ENCODE results near the gene ZNF385B. TPM values are rescaled to one million over a fixed set of nuclear protein-coding genes. Genes with fewer than 3 reads are reported as not detected.
A peak's percentile ranks its signal among the peaks of the same experiment; 100 is the strongest.

ZNF385B gene
- total RNA-seq, 1 experiment from 2014 or later = not detected

GRCh38 chr2:179447839-179448447 is 413.5 kb downstream of the ZNF385B start:
- Histone ChIP-seq H3K9me3 (ENCODE audit: low read length) (no peaks in the 10 kb centered on the region), H3K4me1 (ENCODE audit: low read length) (no peaks in the 10 kb centered on the region), H2AFZ (ENCODE audit: low read length) (no peak overlapping the region), H3K4me3 (ENCODE audit: low read length) (no peak overlapping the region), H3K9ac (ENCODE audit: low read length) (no peak overlapping the region), H3K36me3 (ENCODE audit: insufficient read depth, low read length) (no peaks in the 10 kb centered on the region), H3K27me3 (ENCODE audit: low read length) (no peaks in the 10 kb centered on the region), H3K4me2 (ENCODE audit: low read depth, low read length, poor library complexity, severe bottlenecking) (no peak overlapping the region), H3K27ac (ENCODE audit: low read length) (no peak overlapping the region), H3K79me2 (ENCODE audit: low read length) (no peaks in the 10 kb centered on the region), H3K9me2 (replicated peaks; ENCODE audit: insufficient read depth, low read length) (no peaks in the 10 kb centered on the region), H4K20me1 (ENCODE audit: insufficient read depth, low read depth, low read length) (no peaks in the 10 kb centered on the region)
- no peak for DNase-seq

DNA sequence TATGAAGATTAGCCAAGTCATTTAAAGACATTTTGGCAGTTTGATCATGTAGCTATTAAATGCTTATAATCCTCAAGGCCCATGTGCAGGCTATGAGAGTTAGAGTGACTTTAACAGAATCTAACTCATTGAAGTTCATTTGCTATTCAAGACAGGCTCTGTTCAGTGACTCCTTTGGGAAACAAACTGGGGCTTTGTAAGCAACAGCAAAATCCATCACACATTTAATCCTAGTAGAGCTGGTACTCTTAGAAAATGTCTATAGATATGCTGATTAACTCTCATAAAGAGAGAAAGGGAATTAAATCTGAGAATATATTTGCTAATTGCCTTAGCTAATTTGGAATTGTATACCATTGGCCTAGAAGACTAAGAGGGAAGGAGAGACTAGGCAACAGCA is 414.0 kb downstream of the ZNF385B start:
- no peak overlapping the region for H3K9ac ChIP-seq (ENCODE audit: low read length)
- no peak for DNase-seq
- H3K9me2 ChIP-seq (replicated peaks; ENCODE audit: insufficient read depth, low read length) = no peaks in the 10 kb centered on the region
- no peaks in the 10 kb centered on the region for H3K4me1 ChIP-seq (ENCODE audit: low read length)
- no peak overlapping the region for H3K27ac ChIP-seq (ENCODE audit: low read length)
- no peak overlapping the region for H3K4me2 ChIP-seq (ENCODE audit: low read depth, low read length, poor library complexity, severe bottlenecking)
- H3K79me2 ChIP-seq (ENCODE audit: low read length) = no peaks in the 10 kb centered on the region
- H3K36me3 ChIP-seq (ENCODE audit: insufficient read depth, low read length) = no peaks in the 10 kb centered on the region
- no peak overlapping the region for H2AFZ ChIP-seq (ENCODE audit: low read length)
- no peak overlapping the region for H3K4me3 ChIP-seq (ENCODE audit: low read length)
- H3K27me3 ChIP-seq (ENCODE audit: low read length) = no peaks in the 10 kb centered on the region
- H4K20me1 ChIP-seq (ENCODE audit: insufficient read depth, low read depth, low read length) = no peaks in the 10 kb centered on the region
- no peaks in the 10 kb centered on the region for H3K9me3 ChIP-seq (ENCODE audit: low read length)

GRCh38 chr2:179446476-179447141 is 414.8 kb downstream of the ZNF385B start:
- Histone ChIP-seq H3K4me3 (ENCODE audit: low read length) (no peak overlapping the region), H3K9me3 (ENCODE audit: low read length) (no peaks in the 10 kb centered on the region), H3K9ac (ENCODE audit: low read length) (no peak overlapping the region), H3K79me2 (ENCODE audit: low read length) (no peaks in the 10 kb centered on the region), H3K36me3 (ENCODE audit: insufficient read depth, low read length) (no peaks in the 10 kb centered on the region), H3K9me2 (replicated peaks; ENCODE audit: insufficient read depth, low read length) (no peaks in the 10 kb centered on the region), H3K4me2 (ENCODE audit: low read depth, low read length, poor library complexity, severe bottlenecking) (no peak overlapping the region), H2AFZ (ENCODE audit: low read length) (no peak overlapping the region), H3K27me3 (ENCODE audit: low read length) (no peaks in the 10 kb centered on the region), H3K27ac (ENCODE audit: low read length) (no peak overlapping the region), H4K20me1 (ENCODE audit: insufficient read depth, low read depth, low read length) (no peaks in the 10 kb centered on the region), H3K4me1 (ENCODE audit: low read length) (no peaks in the 10 kb centered on the region)
- DNase-seq = no peak

- H4K20me1 ChIP-seq (ENCODE audit: insufficient read depth, low read depth, low read length) = no peaks in the 10 kb centered on the region
Observed at GRCh38 chr2:179444056-179444455, 417.4 kb downstream of the ZNF385B start.

GRCh38 chr2:179443180-179443579 is 418.2 kb downstream of the ZNF385B start:
- Histone ChIP-seq H3K9me3 (ENCODE audit: low read length) (no peaks in the 10 kb centered on the region), H3K9me2 (replicated peaks; ENCODE audit: insufficient read depth, low read length) (no peaks in the 10 kb centered on the region), H4K20me1 (ENCODE audit: insufficient read depth, low read depth, low read length) (no peaks in the 10 kb centered on the region), H3K27ac (ENCODE audit: low read length) (no peak overlapping the region), H3K36me3 (ENCODE audit: insufficient read depth, low read length) (no peaks in the 10 kb centered on the region), H3K27me3 (ENCODE audit: low read length) (no peaks in the 10 kb centered on the region), H3K4me3 (ENCODE audit: low read length) (no peak overlapping the region), H3K79me2 (ENCODE audit: low read length) (no peaks in the 10 kb centered on the region), H3K4me1 (ENCODE audit: low read length) (no peaks in the 10 kb centered on the region), H3K4me2 (ENCODE audit: low read depth, low read length, poor library complexity, severe bottlenecking) (no peak overlapping the region), H3K9ac (ENCODE audit: low read length) (no peak overlapping the region), H2AFZ (ENCODE audit: low read length) (no peak overlapping the region)
- DNase-seq = no peak

More at GRCh38 chr2:179444056-179444455, 417.4 kb downstream of the ZNF385B start:
- Histone ChIP-seq H3K9ac (ENCODE audit: low read length) (no peak overlapping the region), H3K9me3 (ENCODE audit: low read length) (no peaks in the 10 kb centered on the region), H3K36me3 (ENCODE audit: insufficient read depth, low read length) (no peaks in the 10 kb centered on the region), H2AFZ (ENCODE audit: low read length) (no peak overlapping the region), H3K9me2 (replicated peaks; ENCODE audit: insufficient read depth, low read length) (no peaks in the 10 kb centered on the region), H3K27ac (ENCODE audit: low read length) (no peak overlapping the region), H3K79me2 (ENCODE audit: low read length) (no peaks in the 10 kb centered on the region), H3K4me2 (ENCODE audit: low read depth, low read length, poor library complexity, severe bottlenecking) (no peak overlapping the region), H3K4me3 (ENCODE audit: low read length) (no peak overlapping the region), H3K27me3 (ENCODE audit: low read length) (no peaks in the 10 kb centered on the region), H3K4me1 (ENCODE audit: low read length) (no peaks in the 10 kb centered on the region)
- no peak for DNase-seq

GRCh38 chr2:179442206-179442605 is 419.2 kb downstream of the ZNF385B start:
- H3K4me3 ChIP-seq (ENCODE audit: low read length) = no peak overlapping the region
- no peaks in the 10 kb centered on the region for H3K9me3 ChIP-seq (ENCODE audit: low read length)
- H3K4me1 ChIP-seq (ENCODE audit: low read length) = no peaks in the 10 kb centered on the region
- no peak for DNase-seq
- H3K9me2 ChIP-seq (replicated peaks; ENCODE audit: insufficient read depth, low read length) = no peaks in the 10 kb centered on the region
- no peaks in the 10 kb centered on the region for H3K27me3 ChIP-seq (ENCODE audit: low read length)
- H3K4me2 ChIP-seq (ENCODE audit: low read depth, low read length, poor library complexity, severe bottlenecking) = no peak overlapping the region
- H3K36me3 ChIP-seq (ENCODE audit: insufficient read depth, low read length) = no peaks in the 10 kb centered on the region
- H2AFZ ChIP-seq (ENCODE audit: low read length) = no peak overlapping the region
- H3K27ac ChIP-seq (ENCODE audit: low read length) = no peak overlapping the region
- no peaks in the 10 kb centered on the region for H3K79me2 ChIP-seq (ENCODE audit: low read length)
- H4K20me1 ChIP-seq (ENCODE audit: insufficient read depth, low read depth, low read length) = no peaks in the 10 kb centered on the region
- no peak overlapping the region for H3K9ac ChIP-seq (ENCODE audit: low read length)

DNA sequence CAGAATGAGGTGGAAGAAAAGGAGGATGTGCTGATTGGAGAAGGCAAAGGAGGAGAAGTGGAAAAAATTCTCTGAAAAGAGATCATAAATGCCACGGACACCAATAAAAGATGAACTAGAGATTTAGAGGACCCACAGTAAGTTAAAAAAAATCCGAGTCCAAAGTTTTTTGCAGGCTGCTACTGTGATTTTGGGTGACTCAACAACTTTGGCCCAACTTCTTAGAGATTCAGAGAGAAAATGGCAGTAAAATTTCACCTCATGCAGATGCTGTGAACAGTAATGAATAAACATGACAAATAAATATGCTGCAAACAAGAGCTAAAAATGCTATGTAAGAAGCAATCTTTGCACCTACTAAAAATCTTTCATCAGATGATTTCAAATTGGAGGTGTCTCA is 419.9 kb downstream of the ZNF385B start:
- Histone ChIP-seq H3K27ac (ENCODE audit: low read length) (no peak overlapping the region), H3K9ac (ENCODE audit: low read length) (no peak overlapping the region), H3K79me2 (ENCODE audit: low read length) (no peaks in the 10 kb centered on the region), H3K4me1 (ENCODE audit: low read length) (no peaks in the 10 kb centered on the region), H2AFZ (ENCODE audit: low read length) (no peak overlapping the region), H3K4me3 (ENCODE audit: low read length) (no peak overlapping the region), H4K20me1 (ENCODE audit: insufficient read depth, low read depth, low read length) (no peaks in the 10 kb centered on the region), H3K9me3 (ENCODE audit: low read length) (no peaks in the 10 kb centered on the region), H3K27me3 (ENCODE audit: low read length) (no peaks in the 10 kb centered on the region), H3K36me3 (ENCODE audit: insufficient read depth, low read length) (no peaks in the 10 kb centered on the region), H3K9me2 (replicated peaks; ENCODE audit: insufficient read depth, low read length) (no peaks in the 10 kb centered on the region), H3K4me2 (ENCODE audit: low read depth, low read length, poor library complexity, severe bottlenecking) (no peak overlapping the region)
- DNase-seq = no peak

DNA sequence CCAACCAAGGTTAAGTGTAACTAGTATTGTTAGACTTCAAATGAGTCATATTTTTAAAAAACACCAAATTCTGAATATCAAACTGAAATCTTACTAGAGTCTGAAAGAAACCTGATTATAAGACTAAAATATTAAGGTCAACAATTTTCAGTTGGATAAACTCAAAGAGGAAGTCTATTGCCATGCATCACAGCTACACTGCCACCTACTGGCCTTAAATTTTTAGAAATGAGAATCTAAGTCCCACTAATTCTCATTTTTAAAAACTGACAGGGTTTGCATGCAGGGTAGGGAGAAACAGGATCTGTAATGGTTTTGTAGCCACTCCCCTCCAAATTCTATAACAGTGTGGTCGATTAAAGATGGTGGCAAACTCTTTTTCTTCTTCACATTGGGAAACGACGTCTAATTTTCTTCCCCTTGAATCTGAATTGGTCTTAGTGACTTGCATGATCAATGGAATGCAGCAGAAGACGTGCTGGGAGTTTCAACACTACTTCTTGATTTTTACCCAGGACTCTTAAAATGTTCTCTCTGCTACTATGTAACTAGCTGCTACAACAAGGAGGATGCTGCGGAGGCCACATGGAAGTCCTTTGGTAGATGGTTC is 420.7 kb downstream of the ZNF385B start:
- Histone ChIP-seq H3K9ac (ENCODE audit: low read length) (no peak overlapping the region), H3K27ac (ENCODE audit: low read length) (no peak overlapping the region), H3K9me3 (ENCODE audit: low read length) (no peaks in the 10 kb centered on the region), H3K79me2 (ENCODE audit: low read length) (no peaks in the 10 kb centered on the region), H3K36me3 (ENCODE audit: insufficient read depth, low read length) (no peaks in the 10 kb centered on the region), H2AFZ (ENCODE audit: low read length) (no peak overlapping the region), H4K20me1 (ENCODE audit: insufficient read depth, low read depth, low read length) (no peaks in the 10 kb centered on the region), H3K4me2 (ENCODE audit: low read depth, low read length, poor library complexity, severe bottlenecking) (no peak overlapping the region), H3K4me3 (ENCODE audit: low read length) (no peak overlapping the region), H3K27me3 (ENCODE audit: low read length) (no peaks in the 10 kb centered on the region), H3K4me1 (ENCODE audit: low read length) (no peaks in the 10 kb centered on the region), H3K9me2 (replicated peaks; ENCODE audit: insufficient read depth, low read length) (no peaks in the 10 kb centered on the region)
- DNase-seq = peak; percentile 81

Data from Karpas-422 (cell line).